Right cardiac atrium (tissue), 5 donors: ENCODE data around the gene TRIM62. TPM values are rescaled to one million over a fixed set of nuclear protein-coding genes. Genes with fewer than 3 reads are reported as not detected.

ENCODE experiments used
- ATAC-seq, 2 donors: fragments of 200-7000 bp; cut with Tn5 transposase; one replicate each; pipeline versions ENCODE4 v1.8.0 to v1.9.1; 2020; ENCODE audit warnings: moderate library complexity in 2 of 2, mild to moderate bottlenecking in 1 of 2
- DNase-seq, 3 donors: peaks; one replicate each; pipeline ENCODE4 v3.0.0-alpha.2; 2020
- H3K27ac ChIP-seq: one replicate; pipeline ENCODE4 v1.5.1; 2013; ENCODE audit warnings: mild to moderate bottlenecking, low read length, control low read depth, moderate library complexity
- H3K27me3 ChIP-seq: one replicate; pipeline ENCODE4 v1.6.1; 2013; ENCODE audit not compliant: control insufficient read depth, insufficient read depth
- H3K4me1 ChIP-seq: one replicate; pipeline ENCODE4 v1.6.1; 2013; ENCODE audit warnings: low read length; ENCODE audit not compliant: control insufficient read depth, insufficient read depth
- H3K4me3 ChIP-seq: one replicate; pipeline ENCODE4 v1.5.1; 2013; ENCODE audit warnings: low read length, control low read depth
- H3K9me3 ChIP-seq: one replicate; pipeline ENCODE4 v1.6.1; 2013; ENCODE audit warnings: low read length; ENCODE audit not compliant: control insufficient read depth
- WGBS: extraction: QIAGEN DNeasy Blood & Tissue Kit; methylation state at CpG from one replicate; pipeline ENCODE4 v1.1.7; 2013; 5-methylcytosine and 5-hydroxymethylcytosine counted together
- intact Hi-C, 4 donors: fragments of 100-400 bp; cut with DNase I; formaldehyde crosslinking; loops; one replicate each; pipeline versions ENCODE4 v1.11.0 to v1.14.0; 2022 to 2023
- long read RNA-seq, 4 donors: library from polyadenylated mRNA; unstranded; transcript quantifications; one replicate each; pipeline ENCODE4 v2.0.0, GENCODE V29; 2020 to 2021
- polyA plus RNA-seq: library from polyadenylated mRNA; stranded (reverse); fragments of 200-250 nt; gene quantifications from one replicate; pipeline ENCODE4 v1.2.3, GENCODE V29; 2013
- total RNA-seq, 4 donors: library from RNA; stranded (reverse); fragmentation: NEBNext Ultra II Directional; extraction: Animal tissue kit (Norgen Biotek cat#: 25700); gene quantifications; one replicate each; pipeline ENCODE4 v1.2.1, GENCODE V29; 2021
- donor health status: healthy with polysubstance abuse.
- donor health status: DM: no; HTN: yes; CAD: no.
- donor health status: DM: no; HTN: no; CAD: no.
- donor health status: DM: no; HTN: yes; CAD: no; lungs with severe emphysema.
- donor health status: DM: yes; HTN: yes; CAD: no.

TRIM62 gene
- total RNA-seq (1 to 10 TPM; 2.2 to 4.4 (median 3.2) TPM), polyA plus RNA-seq (1.8 TPM)
- long read RNA-seq, donor 1, partial matches to known transcripts: 1 of 8 reads
- long read RNA-seq, donor 1, other reads (novel, unspliced or antisense): 5 of 8 reads
- long read RNA-seq, donor 2, partial matches to known transcripts: 0 of 4 reads
- long read RNA-seq, donor 2, other reads (novel, unspliced or antisense): 2 of 4 reads
- long read RNA-seq, donor 3, transcript TRIM62-201 (5 exons, 3,437 nt): major isoform, 9 of 15 reads
- long read RNA-seq, donor 3, partial matches to known transcripts: 0 of 15 reads
- long read RNA-seq, donor 3, other reads (novel, unspliced or antisense): 6 of 15 reads
- long read RNA-seq, donor 4, partial matches to known transcripts: 0 of 2 reads
- long read RNA-seq, donor 4, other reads (novel, unspliced or antisense): 2 of 2 reads

GRCh38 chr1:33181921-33182341 is at the start of gene TRIM62:
Gene TRIM62 (minus strand): TSS chr1:33182043. CDS start chr1:33181432, 611 bp downstream.
- Histone ChIP-seq H3K4me3 (peak within 1 kb of the TSS; percentile 84), H3K4me1 (peaks cover 4% of the 10 kb centered on the region), H3K9me3 (no peaks in the 10 kb centered on the region), H3K27ac (peak within 1 kb of the TSS; percentile 25), H3K27me3 (no peaks in the 10 kb centered on the region)
- under 1% methylated on average over 35 of the region's 35 CpGs for WGBS
- intact Hi-C loops: no loop called here
- DNase-seq (peak; percentile 91 to 96 (median 95)), ATAC-seq (peak; percentile 92 to 93)

GRCh38 chr1:33231166-33231565 is 49.3 kb upstream of the TRIM62 start:
- WGBS: 84% methylated on average over 7 of the region's 7 CpGs
- H3K27me3 ChIP-seq: no peaks in the 10 kb centered on the region
- H3K4me3 ChIP-seq: no peak overlapping the region
- peaks cover 10% of the 10 kb centered on the region for H3K4me1 ChIP-seq
- H3K9me3 ChIP-seq: no peaks in the 10 kb centered on the region
- intact Hi-C loops: no loop called here
- no peak overlapping the region for H3K27ac ChIP-seq
- DNase-seq (no peak), ATAC-seq (no peak)

GRCh38 chr1:33228935-33229487 is 47.2 kb upstream of the TRIM62 start:
- H3K4me3 ChIP-seq: no peak overlapping the region
- no peaks in the 10 kb centered on the region for H3K9me3 ChIP-seq
- peaks cover 3% of the 10 kb centered on the region for H3K4me1 ChIP-seq
- intact Hi-C loops: loop anchor here in 1 of 4 donors (10.0 kb wide), 1 partner anchor 136 kb away; no protein-coding TSS in a partner anchor
- peak in 1 of 3 donors; percentile 34 for DNase-seq
- ATAC-seq: peak; percentile 87 to 91
- peak overlapping the region; percentile 36 for H3K27ac ChIP-seq
- no peaks in the 10 kb centered on the region for H3K27me3 ChIP-seq
- 23% methylated on average over 5 of the region's 5 CpGs for WGBS

- WGBS: 86% methylated on average over 1 of the region's 1 CpG
- DNase-seq (no peak), ATAC-seq (no peak)
- intact Hi-C loops: loop anchor here in 1 of 4 donors (10.0 kb wide), 1 partner anchor 139 kb away; no protein-coding TSS in a partner anchor
- Histone ChIP-seq H3K4me3 (no peak overlapping the region), H3K27me3 (no peaks in the 10 kb centered on the region), H3K4me1 (peaks cover 3% of the 10 kb centered on the region), H3K9me3 (no peaks in the 10 kb centered on the region), H3K27ac (no peak overlapping the region)
Observed at GRCh38 chr1:33225586-33225985, 43.7 kb upstream of the TRIM62 start.

- intact Hi-C loops: loop anchor here in 1 of 4 donors (10.0 kb wide), 1 partner anchor 141 kb away; no protein-coding TSS in a partner anchor
- ATAC-seq: no peak
- WGBS: 76% methylated on average over 2 of the region's 2 CpGs
Observed at GRCh38 chr1:33224166-33224707, 42.4 kb upstream of the TRIM62 start.

GRCh38 chr1:33222381-33222780 is 40.5 kb upstream of the TRIM62 start:
- H3K4me1 ChIP-seq: no peaks in the 10 kb centered on the region
- no peaks in the 10 kb centered on the region for H3K27me3 ChIP-seq
- no peak overlapping the region for H3K4me3 ChIP-seq
- intact Hi-C loops: loop anchor here in 1 of 4 donors (10.0 kb wide), 1 partner anchor 142 kb away; no protein-coding TSS in a partner anchor
- ATAC-seq (no peak), DNase-seq (no peak)
- no peak overlapping the region for H3K27ac ChIP-seq
- WGBS: 84% methylated on average over 1 of the region's 1 CpG
- H3K9me3 ChIP-seq: no peaks in the 10 kb centered on the region

More at GRCh38 chr1:33224166-33224707, 42.4 kb upstream of the TRIM62 start:
- no peak for DNase-seq
- no peaks in the 10 kb centered on the region for H3K27me3 ChIP-seq
- no peak overlapping the region for H3K27ac ChIP-seq
- no peaks in the 10 kb centered on the region for H3K9me3 ChIP-seq
- H3K4me1 ChIP-seq: peaks cover 3% of the 10 kb centered on the region
- no peak overlapping the region for H3K4me3 ChIP-seq

- no peak for DNase-seq
- H3K27me3 ChIP-seq: no peaks in the 10 kb centered on the region
- intact Hi-C loops: loop anchor here in 1 of 4 donors (10.0 kb wide), 1 partner anchor 143 kb away; no protein-coding TSS in a partner anchor
- no peak for ATAC-seq
- no peaks in the 10 kb centered on the region for H3K9me3 ChIP-seq
- WGBS: 64% methylated on average over 2 of the region's 2 CpGs
- no peaks in the 10 kb centered on the region for H3K4me1 ChIP-seq
- no peak overlapping the region for H3K4me3 ChIP-seq
- no peak overlapping the region for H3K27ac ChIP-seq
Observed at GRCh38 chr1:33221385-33221758, 39.5 kb upstream of the TRIM62 start.

GRCh38 chr1:33220676-33221384 is 39.0 kb upstream of the TRIM62 start:
- Histone ChIP-seq H3K4me1 (no peaks in the 10 kb centered on the region), H3K27me3 (no peaks in the 10 kb centered on the region), H3K27ac (no peak overlapping the region), H3K9me3 (no peaks in the 10 kb centered on the region), H3K4me3 (no peak overlapping the region)
- ATAC-seq (peak; percentile 61 to 74), DNase-seq (peak; percentile 27 to 60 (median 48))
- intact Hi-C loops: loop anchor here in 1 of 4 donors (10.0 kb wide), 1 partner anchor 144 kb away; no protein-coding TSS in a partner anchor
- WGBS: 52% methylated on average over 12 of the region's 12 CpGs

- H3K27me3 ChIP-seq: no peaks in the 10 kb centered on the region
- DNase-seq (peak in 1 of 3 donors; percentile 30), ATAC-seq (peak in 1 of 2 donors; percentile 27)
- H3K27ac ChIP-seq: no peak overlapping the region
- no peak overlapping the region for H3K4me3 ChIP-seq
- 84% methylated on average over 7 of the region's 7 CpGs for WGBS
- H3K4me1 ChIP-seq: no peaks in the 10 kb centered on the region
- intact Hi-C loops: loop anchor here in 2 of 4 donors (5.0 to 10.0 kb wide), 3 partner anchors 145 to 395 kb away; no protein-coding TSS in a partner anchor
- H3K9me3 ChIP-seq: no peaks in the 10 kb centered on the region
Observed at GRCh38 chr1:33219886-33220661, 38.2 kb upstream of the TRIM62 start.

- 97% methylated on average over 3 of the region's 3 CpGs for WGBS
- Histone ChIP-seq H3K9me3 (no peaks in the 10 kb centered on the region), H3K27me3 (no peaks in the 10 kb centered on the region), H3K4me1 (no peaks in the 10 kb centered on the region), H3K4me3 (no peak overlapping the region), H3K27ac (no peak overlapping the region)
- intact Hi-C loops: loop anchor here in 1 of 4 donors (10.0 kb wide), 1 partner anchor 403 kb away; no protein-coding TSS in a partner anchor
- no peak for DNase-seq
- ATAC-seq: no peak
Observed at GRCh38 chr1:33211972-33212371, 30.1 kb upstream of the TRIM62 start.
